ENCODE results near the gene NEDD8.
"Not testable (repeated sequence)": the region's sequence is repeated elsewhere in the genome, so short reads cannot be mapped to it uniquely, and the experiment has no call there.

DNA sequence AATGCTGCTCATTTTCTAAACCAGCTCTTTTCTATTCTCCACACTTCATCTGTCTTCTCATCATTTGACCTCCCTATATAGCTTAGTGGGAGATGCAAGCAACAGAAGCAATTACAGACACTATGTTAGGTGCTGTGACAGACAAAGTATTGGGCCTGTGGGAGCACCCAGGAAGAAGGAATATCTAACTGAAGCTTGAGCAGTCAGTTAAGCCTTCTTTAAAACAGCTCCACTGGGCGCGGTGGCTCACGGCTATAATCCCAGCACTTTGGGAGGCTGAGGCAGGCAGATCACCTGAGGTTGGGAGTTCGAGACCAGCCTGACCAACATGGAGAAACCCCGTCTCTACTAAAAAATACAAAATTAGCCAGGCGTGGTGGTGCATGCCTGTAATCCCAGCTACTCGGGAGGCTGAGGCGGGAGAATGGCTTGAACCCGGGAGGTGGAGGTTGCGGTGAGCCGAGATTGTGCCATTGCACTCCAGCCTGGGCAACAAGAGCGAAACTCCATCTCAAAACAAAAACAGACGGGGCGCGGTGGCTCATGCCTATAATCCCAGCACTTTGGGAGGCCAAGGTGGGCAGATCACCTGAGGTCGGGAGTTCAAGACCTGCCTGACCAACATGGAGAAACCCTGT lies 28.8 kb downstream of the NEDD8 start:
- not testable (repeated sequence) for TF ChIP-seq POLR2A, CTCF (IDR thresholded peaks at IDR 0.05)

Data from right lobe of liver (tissue), 4 donors.